Upper lobe of left lung (tissue), 6 donors: ENCODE measurements around the gene MRPL48. TPM values are rescaled to one million over a fixed set of nuclear protein-coding genes. Genes with fewer than 3 reads are reported as not detected.

Source experiments
- ATAC-seq, 2 donors: fragments of 200-7000 bp; cut with Tn5 transposase; one replicate each; pipeline ENCODE4 v1.9.1; 2022; ENCODE audit warnings: mild to moderate bottlenecking in 2 of 2, moderate library complexity in 2 of 2; ENCODE audit not compliant: low FRiP score in 2 of 2
- DNase-seq, 2 donors: peaks; one replicate each; pipeline ENCODE4 v3.0.0-alpha.2; 2019 to 2020
- H3K27ac ChIP-seq, 4 donors: fragments of 200-600 bp; sonication (generic); one replicate each; pipeline ENCODE4 v1.5.1; 2016 to 2019
- H3K27me3 ChIP-seq, 4 donors: fragments of 200-600 bp; sonication (generic); one replicate each; pipeline ENCODE4 v1.5.1; 2017 to 2019
- H3K36me3 ChIP-seq, 4 donors: fragments of 200-600 bp; sonication (generic); one replicate each; pipeline ENCODE4 v1.5.1; 2016 to 2019
- H3K4me1 ChIP-seq, 4 donors: fragments of 200-600 bp; sonication (generic); one replicate each; pipeline ENCODE4 v1.5.1; 2018 to 2019
- H3K4me3 ChIP-seq, 4 donors: fragments of 200-600 bp; sonication (generic); one replicate each; pipeline ENCODE4 v1.5.1; 2017 to 2019; ENCODE audit warnings: mild to moderate bottlenecking in 2 of 4, moderate library complexity in 1 of 4
- H3K9me3 ChIP-seq, 4 donors: fragments of 200-600 bp; sonication (generic); one replicate each; pipeline ENCODE4 v1.5.1; 2018 to 2019
- EP300 ChIP-seq, 4 donors: sonication (generic); formaldehyde crosslinking; IDR thresholded peaks; one replicate each; pipeline ENCODE4 v1.5.1; 2017; ENCODE audit warnings: antibody characterized with exemption in 4 of 4, control low read depth in 2 of 4
- POLR2A ChIP-seq, 4 donors: fragments of 450-650 bp; IDR thresholded peaks; one replicate each; pipeline ENCODE4 v1.5.1; 2016 to 2017; ENCODE audit warnings: antibody characterized with exemption in 4 of 4, mild to moderate bottlenecking in 2 of 4
- POLR2AphosphoS5 ChIP-seq, 2 donors: sonication (generic); formaldehyde crosslinking; IDR thresholded peaks; one replicate each; pipeline ENCODE4 v1.5.1; 2017; ENCODE audit warnings: antibody characterized with exemption in 2 of 2
- WGBS, 2 donors: methylation state at CpG; one replicate each; pipeline ENCODE4 v1.1.5; 2017 to 2018; 5-methylcytosine and 5-hydroxymethylcytosine counted together
- total RNA-seq, 6 donors: library from RNA; depleted of rRNA in 4 of 6; stranded (reverse); fragments of >200 nt in 4 of 6; gene quantifications; one replicate each; pipeline versions ENCODE4 v1.1.0 to v1.2.1, GENCODE V29; 2016 to 2021
- TF ChIP-seq, protein P1 (sequence below), 6 experiments: fragments of 450-650 bp in 4 of 6; fragments of 200-600 bp in 2 of 6; sonication (generic) in 2 of 6; IDR thresholded peaks; one replicate each; pipeline ENCODE4 v1.5.1; 2016 to 2019; ENCODE audit warnings: antibody characterized with exemption in 6 of 6
- donor health status: DM: no; HTN: no; CAD: no; lungs with moderate emphysema.
- donor health status: DM: no; HTN: yes; CAD: no; lungs with severe emphysema.

The MRPL48 gene
- total RNA-seq, 6 donors from 2014 or later: 7.3 to 25.3 (median 21.8) TPM

DNA sequence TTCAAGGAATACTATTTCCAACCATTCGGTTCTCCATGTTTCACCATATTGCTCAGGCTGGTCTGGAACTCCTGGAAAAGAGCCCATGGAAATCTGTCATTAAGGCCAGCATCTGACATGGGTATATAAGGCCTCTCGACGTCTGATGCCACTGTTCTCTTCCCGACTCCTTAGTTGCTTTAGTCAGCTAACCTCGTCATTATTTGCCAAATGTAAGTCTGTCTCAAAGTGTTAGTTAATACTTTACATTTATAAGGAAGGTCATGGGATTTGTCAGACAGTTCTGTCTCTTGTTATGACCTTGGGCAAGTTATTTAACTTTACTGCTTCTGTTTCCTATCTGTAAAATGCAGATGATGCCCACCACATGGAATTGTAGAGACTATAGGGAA lies 1.6 kb downstream of the MRPL48 start:
- Histone ChIP-seq H3K4me3 (no peak overlapping the region), H3K9me3 (peaks cover 0 to 4% (median 0%) of the 10 kb centered on the region in 4 donors), H3K27me3 (no peaks in the 10 kb centered on the region), H3K4me1 (peaks cover 8 to 22% (median 12%) of the 10 kb centered on the region in 4 donors), H3K36me3 (peaks cover 0 to 3% (median 0%) of the 10 kb centered on the region in 4 donors), H3K27ac (no peak overlapping the region)
- 62 to 76% methylated on average over 5 of the region's 5 CpGs for WGBS, 2 donors
- TF ChIP-seq POLR2A (IDR thresholded peaks at IDR 0.05) (no peak), POLR2AphosphoS5 (IDR thresholded peaks at IDR 0.05) (no peak), EP300 (IDR thresholded peaks at IDR 0.05) (no peak)
- TF ChIP-seq, protein P1, sequence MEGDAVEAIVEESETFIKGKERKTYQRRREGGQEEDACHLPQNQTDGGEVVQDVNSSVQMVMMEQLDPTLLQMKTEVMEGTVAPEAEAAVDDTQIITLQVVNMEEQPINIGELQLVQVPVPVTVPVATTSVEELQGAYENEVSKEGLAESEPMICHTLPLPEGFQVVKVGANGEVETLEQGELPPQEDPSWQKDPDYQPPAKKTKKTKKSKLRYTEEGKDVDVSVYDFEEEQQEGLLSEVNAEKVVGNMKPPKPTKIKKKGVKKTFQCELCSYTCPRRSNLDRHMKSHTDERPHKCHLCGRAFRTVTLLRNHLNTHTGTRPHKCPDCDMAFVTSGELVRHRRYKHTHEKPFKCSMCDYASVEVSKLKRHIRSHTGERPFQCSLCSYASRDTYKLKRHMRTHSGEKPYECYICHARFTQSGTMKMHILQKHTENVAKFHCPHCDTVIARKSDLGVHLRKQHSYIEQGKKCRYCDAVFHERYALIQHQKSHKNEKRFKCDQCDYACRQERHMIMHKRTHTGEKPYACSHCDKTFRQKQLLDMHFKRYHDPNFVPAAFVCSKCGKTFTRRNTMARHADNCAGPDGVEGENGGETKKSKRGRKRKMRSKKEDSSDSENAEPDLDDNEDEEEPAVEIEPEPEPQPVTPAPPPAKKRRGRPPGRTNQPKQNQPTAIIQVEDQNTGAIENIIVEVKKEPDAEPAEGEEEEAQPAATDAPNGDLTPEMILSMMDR (IDR thresholded peaks at IDR 0.05): no peak
- ATAC-seq (no peak), DNase-seq (no peak)

DNA sequence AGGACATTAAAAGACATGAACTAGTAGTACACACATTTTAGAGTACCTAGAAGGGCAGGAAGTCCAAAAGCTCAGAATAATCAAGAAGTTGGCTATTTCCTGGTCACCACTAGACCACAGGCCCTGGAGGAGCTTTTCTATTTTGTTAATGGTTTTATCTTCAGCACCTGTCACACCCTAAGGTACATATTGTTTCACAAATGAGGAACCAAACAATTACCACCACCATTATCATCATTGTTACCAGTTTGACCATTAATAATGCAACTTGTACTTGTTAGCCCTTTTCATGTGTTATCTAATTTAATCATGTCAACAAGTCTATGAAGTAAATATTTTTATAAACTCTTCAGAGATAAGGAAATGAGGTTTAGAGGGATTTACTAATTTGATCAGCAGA lies 4.9 kb downstream of the MRPL48 start:
- no peak overlapping the region for H3K27ac ChIP-seq
- TF ChIP-seq POLR2AphosphoS5 (IDR thresholded peaks at IDR 0.05): no peak
- TF ChIP-seq EP300 (IDR thresholded peaks at IDR 0.05): no peak
- TF ChIP-seq, protein P1 (IDR thresholded peaks at IDR 0.05): no peak
- TF ChIP-seq POLR2A (IDR thresholded peaks at IDR 0.05): no peak
- ATAC-seq (no peak), DNase-seq (no peak)
- peaks cover 0 to 18% (median 10%) of the 10 kb centered on the region in 4 donors for H3K36me3 ChIP-seq
- H3K4me1 ChIP-seq: peaks cover 0 to 15% (median 7%) of the 10 kb centered on the region in 4 donors
- H3K27me3 ChIP-seq: no peaks in the 10 kb centered on the region
- peaks cover 0 to 4% (median 0%) of the 10 kb centered on the region in 4 donors for H3K9me3 ChIP-seq
- no peak overlapping the region for H3K4me3 ChIP-seq

DNA sequence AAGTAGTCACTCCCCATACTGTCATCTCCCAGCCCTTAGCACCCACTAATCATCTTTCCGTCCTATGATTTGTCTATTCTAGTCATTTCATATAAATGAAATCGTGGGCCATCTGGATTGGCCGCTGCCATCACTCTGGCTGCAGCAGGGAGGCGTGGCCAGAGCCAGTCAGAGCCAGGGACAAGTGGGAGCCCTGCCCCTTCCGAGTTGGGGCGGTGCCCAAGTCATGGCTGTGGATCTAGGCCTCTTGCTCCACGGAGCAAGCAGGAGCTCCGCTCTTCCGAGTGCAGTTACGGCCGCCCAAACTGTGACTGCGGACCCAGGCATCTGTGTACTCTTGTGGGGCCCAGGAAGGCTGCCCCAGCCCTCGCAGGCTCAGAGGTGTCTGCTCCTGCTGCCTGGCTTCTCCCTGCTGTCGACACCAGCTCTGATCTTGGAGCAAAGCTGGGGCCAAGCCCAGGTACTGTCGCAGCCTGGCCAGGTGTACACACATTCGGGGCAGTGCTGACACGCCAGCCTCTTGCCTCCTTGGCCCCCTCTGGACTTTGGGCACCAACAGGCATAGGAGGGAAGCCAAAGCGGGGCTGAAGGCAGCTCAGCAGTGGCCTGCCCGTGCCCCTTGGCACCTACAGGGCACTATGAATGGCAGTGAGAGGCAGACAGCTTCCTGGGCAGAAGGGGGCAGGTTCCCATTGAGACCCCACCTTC lies 8.4 kb downstream of the MRPL48 start:
- no peak for TF ChIP-seq EP300 (IDR thresholded peaks at IDR 0.05)
- no peak for TF ChIP-seq POLR2AphosphoS5 (IDR thresholded peaks at IDR 0.05)
- no peak for TF ChIP-seq POLR2A (IDR thresholded peaks at IDR 0.05)
- TF ChIP-seq, protein P1 (IDR thresholded peaks at IDR 0.05): no peak
- 85 to 91% methylated on average over 11 to 14 of the region's 19 CpGs for WGBS, 2 donors
- Histone ChIP-seq H3K4me1 (peaks cover 0 to 4% (median 0%) of the 10 kb centered on the region in 4 donors), H3K9me3 (no peaks in the 10 kb centered on the region), H3K36me3 (peaks cover 0 to 20% (median 11%) of the 10 kb centered on the region in 4 donors), H3K27me3 (no peaks in the 10 kb centered on the region), H3K4me3 (no peak overlapping the region), H3K27ac (no peak overlapping the region)
- DNase-seq (peak in 1 of 2 donors; percentile 44), ATAC-seq (peak in 1 of 2 donors; percentile 52)

DNA sequence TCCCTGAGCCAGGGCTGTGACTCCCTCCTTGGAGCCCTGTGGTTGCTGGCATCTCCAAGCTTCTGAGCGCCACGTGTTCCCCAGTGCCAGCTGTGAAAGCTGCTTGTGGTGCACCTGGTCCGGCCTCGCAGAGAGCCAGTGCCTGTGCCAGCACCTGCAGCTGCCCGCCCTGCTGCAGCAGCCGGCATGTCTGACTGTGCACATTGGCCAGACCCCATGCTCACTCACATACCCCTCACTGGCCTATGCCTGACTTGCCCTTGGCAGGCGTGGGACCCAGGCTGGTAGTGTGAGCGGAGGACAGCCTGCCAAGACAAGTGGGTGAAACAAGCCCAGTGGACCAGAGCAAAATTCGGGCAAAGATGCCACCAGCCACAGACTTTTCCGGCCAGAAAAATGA lies 9.8 kb downstream of the MRPL48 start:
- TF ChIP-seq POLR2A (IDR thresholded peaks at IDR 0.05) (no peak), EP300 (IDR thresholded peaks at IDR 0.05) (no peak), POLR2AphosphoS5 (IDR thresholded peaks at IDR 0.05) (no peak)
- no peak for ATAC-seq
- Histone ChIP-seq H3K4me1 (peaks cover 0 to 1% (median 0%) of the 10 kb centered on the region in 4 donors), H3K36me3 (peaks cover 0 to 16% (median 11%) of the 10 kb centered on the region in 4 donors), H3K27ac (no peak overlapping the region), H3K27me3 (no peaks in the 10 kb centered on the region), H3K4me3 (no peak overlapping the region), H3K9me3 (no peaks in the 10 kb centered on the region)
- no peak for DNase-seq
- 89 to 93% methylated on average over 7 to 10 of the region's 10 CpGs for WGBS, 2 donors

DNA sequence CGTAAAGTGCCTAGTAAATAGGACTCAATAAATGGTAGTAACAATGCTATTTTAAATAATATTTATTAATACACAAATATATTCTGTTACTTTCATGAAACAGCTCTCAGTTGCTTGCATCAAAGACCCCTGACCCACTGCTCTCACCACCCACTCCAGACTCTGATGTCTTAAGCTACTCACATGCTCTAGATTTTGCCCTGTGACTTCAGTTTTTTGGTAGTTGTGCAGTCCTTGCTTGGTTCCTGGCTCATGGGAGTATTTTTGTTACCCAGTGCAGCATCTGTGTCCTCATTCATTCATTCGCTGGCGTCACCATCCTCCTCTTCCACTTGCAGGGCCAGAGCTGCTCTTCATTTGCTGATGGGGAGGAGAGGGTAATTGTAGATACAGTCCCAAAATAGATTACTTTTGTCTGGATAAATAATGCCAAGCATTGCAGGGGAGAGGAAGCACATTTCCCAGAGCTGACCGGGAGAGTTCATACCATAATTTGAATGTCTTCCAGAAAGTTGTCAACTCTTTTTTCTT lies 12.7 kb downstream of the MRPL48 start:
- TF ChIP-seq POLR2AphosphoS5 (IDR thresholded peaks at IDR 0.05) (no peak), EP300 (IDR thresholded peaks at IDR 0.05) (no peak), POLR2A (IDR thresholded peaks at IDR 0.05) (no peak)
- TF ChIP-seq, protein P1 (IDR thresholded peaks at IDR 0.05): no peak
- no peak for ATAC-seq
- no peak overlapping the region for H3K27ac ChIP-seq
- peaks cover 0 to 16% (median 11%) of the 10 kb centered on the region in 4 donors for H3K36me3 ChIP-seq
- H3K4me3 ChIP-seq: no peak overlapping the region
- DNase-seq: no peak
- 85 to 91% methylated on average over 4 of the region's 4 CpGs for WGBS, 2 donors
- no peaks in the 10 kb centered on the region for H3K4me1 ChIP-seq
- no peaks in the 10 kb centered on the region for H3K9me3 ChIP-seq
- H3K27me3 ChIP-seq: no peaks in the 10 kb centered on the region
